Calu3 (cell line): ENCODE measurements around the gene SETD7. TPM values are rescaled to one million over a fixed set of nuclear protein-coding genes. Genes with fewer than 3 reads are reported as not detected.

ENCODE experiments used
- BruUV-seq: library from RNA; stranded (reverse); fragments of 400-500 nt; replicated peaks from 2 replicates; lab custom pipeline; 2021; lab: Mats Ljungman, UMichigan
- CTCF ChIA-PET: fragments of 300-600 bp; sonication (Branson Sonifier 250); formaldehyde crosslinking; loops from one replicate; lab custom pipeline; 2022; ENCODE audit warnings: antibody characterized with exemption; lab: Charles Lee
- DNase-seq: peaks from one replicate; pipeline ENCODE4 v3.0.0; 2022
- H3K27ac Mint-ChIP-seq: one replicate; pipeline ENCODE4 v1.8.0; 2022; ENCODE audit warnings: mixed read lengths; ENCODE audit not compliant: unreplicated experiment
- H3K27me3 Mint-ChIP-seq: one replicate; pipeline ENCODE4 v1.8.0; 2022; ENCODE audit warnings: mixed read lengths; ENCODE audit not compliant: unreplicated experiment
- H3K36me3 Mint-ChIP-seq: one replicate; pipeline ENCODE4 v1.8.0; 2022; ENCODE audit warnings: mild to moderate bottlenecking, moderate library complexity, mixed read lengths; ENCODE audit not compliant: insufficient read depth, unreplicated experiment
- H3K4me1 Mint-ChIP-seq: one replicate; pipeline ENCODE4 v1.8.0; 2022; ENCODE audit warnings: mild to moderate bottlenecking, low read depth, mixed read lengths; ENCODE audit not compliant: unreplicated experiment
- H3K4me3 Mint-ChIP-seq: one replicate; pipeline ENCODE4 v1.8.0; 2022; ENCODE audit warnings: mild to moderate bottlenecking, low read depth, moderate library complexity, mixed read lengths; ENCODE audit not compliant: unreplicated experiment
- H3K9me3 Mint-ChIP-seq: one replicate; pipeline ENCODE4 v1.8.0; 2022; ENCODE audit warnings: low read depth, mixed read lengths; ENCODE audit not compliant: unreplicated experiment
- CTCF ChIP-seq: fragments of 200-600 bp; IDR thresholded peaks from one replicate; pipeline ENCODE4 v1.8.0; 2022; ENCODE audit warnings: antibody characterized with exemption; ENCODE audit not compliant: unreplicated experiment
- intact Hi-C: fragments of 100-400 bp; cut with micrococcal nuclease; formaldehyde crosslinking; loops from one replicate; pipeline ENCODE4 v1.10.0; 2022; ENCODE audit not compliant: unreplicated experiment
- total RNA-seq: library from RNA; stranded (reverse); gene quantifications from 2 replicates; pipeline ENCODE4 v1.2.3, GENCODE V29; 2022

SETD7 gene
- total RNA-seq, 1 experiment from 2014 or later = 16.4 TPM

- H3K4me3 Mint-ChIP-seq = no peak overlapping the region
- DNase-seq = no peak
- no peak for TF ChIP-seq CTCF
- H3K36me3 Mint-ChIP-seq = no peaks in the 10 kb centered on the region
- no TSS peak for BruUV-seq
- CTCF ChIA-PET = no interaction called here
- H3K4me1 Mint-ChIP-seq = no peaks in the 10 kb centered on the region
- no peaks in the 10 kb centered on the region for H3K9me3 Mint-ChIP-seq
- H3K27me3 Mint-ChIP-seq = no peaks in the 10 kb centered on the region
- intact Hi-C loops = no loop called here
- no peak overlapping the region for H3K27ac Mint-ChIP-seq
These were observed 40.5 kb downstream of the SETD7 start for GRCh38 chr4:139515531-139515958.

GRCh38 chr4:139514382-139515059, 41.5 kb downstream of the SETD7 start:
- intact Hi-C loops = no loop called here
- TF ChIP-seq CTCF = no peak
- H3K9me3 Mint-ChIP-seq = no peaks in the 10 kb centered on the region
- DNase-seq = no peak
- H3K27me3 Mint-ChIP-seq = no peaks in the 10 kb centered on the region
- H3K4me3 Mint-ChIP-seq = no peak overlapping the region
- no peak overlapping the region for H3K27ac Mint-ChIP-seq
- CTCF ChIA-PET = interaction anchor here (0.5 kb wide), 1 partner anchor 201 kb away, joined by 3 read pairs; no protein-coding TSS in a partner anchor
- no peaks in the 10 kb centered on the region for H3K4me1 Mint-ChIP-seq
- no peaks in the 10 kb centered on the region for H3K36me3 Mint-ChIP-seq
- BruUV-seq = no TSS peak

- no peak overlapping the region for H3K27ac Mint-ChIP-seq
- H3K36me3 Mint-ChIP-seq = no peaks in the 10 kb centered on the region
- DNase-seq = no peak
- CTCF ChIA-PET = no interaction called here
- no peak overlapping the region for H3K4me3 Mint-ChIP-seq
- no TSS peak for BruUV-seq
- no peaks in the 10 kb centered on the region for H3K27me3 Mint-ChIP-seq
- no peaks in the 10 kb centered on the region for H3K4me1 Mint-ChIP-seq
- intact Hi-C loops = no loop called here
- TF ChIP-seq CTCF = no peak
- no peaks in the 10 kb centered on the region for H3K9me3 Mint-ChIP-seq
These were observed 44.7 kb downstream of the SETD7 start for GRCh38 chr4:139511320-139511719.

GRCh38 chr4:139509727-139510410, 46.1 kb downstream of the SETD7 start:
- TF ChIP-seq CTCF = no peak
- peak; percentile 3 for DNase-seq
- Mint-ChIP-seq H3K36me3 (no peaks in the 10 kb centered on the region), H3K27ac (no peak overlapping the region), H3K27me3 (no peaks in the 10 kb centered on the region), H3K9me3 (no peaks in the 10 kb centered on the region), H3K4me3 (no peak overlapping the region), H3K4me1 (no peaks in the 10 kb centered on the region)
- intact Hi-C loops = loop anchor here (10.0 kb wide), 1 partner anchor 95 kb away; no protein-coding TSS in a partner anchor
- no TSS peak for BruUV-seq
- CTCF ChIA-PET = no interaction called here
